Measurements from ENCODE around the gene CACNA1B.
"Not testable (repeated sequence)": the region's sequence is repeated elsewhere in the genome, so short reads cannot be mapped to it uniquely, and the experiment has no call there.

Gene CACNA1B

DNA sequence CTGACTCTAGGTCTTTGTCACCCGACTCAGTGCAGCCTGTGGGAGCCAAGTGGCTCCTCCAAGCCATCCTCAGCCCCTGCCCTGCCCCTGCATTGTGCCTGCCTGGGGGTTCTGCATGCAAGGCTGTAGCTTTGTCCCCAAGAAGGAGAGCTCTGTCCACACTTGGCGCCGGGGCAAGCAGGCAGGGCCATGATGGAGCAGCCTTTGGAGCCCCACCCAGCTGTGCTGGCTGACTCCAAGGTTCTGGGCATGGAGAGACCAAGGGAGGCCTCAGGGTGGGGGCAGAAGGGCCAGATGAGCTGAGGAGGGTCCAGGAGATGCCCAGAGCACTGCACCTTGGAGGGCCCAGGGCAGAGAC, 226.2 kb downstream of the CACNA1B start:
- H3K4me3 ChIP-seq (ENCODE audit: low read length), result no peak overlapping the region
- H3K27me3 ChIP-seq (replicated peaks; ENCODE audit: control insufficient read depth, insufficient read depth, low read length), result peaks cover 11% of the 10 kb centered on the region
- no peaks in the 10 kb centered on the region for H3K4me1 ChIP-seq (ENCODE audit: control insufficient read depth, insufficient read depth, low read length)
- no peaks in the 10 kb centered on the region for H3K9me3 ChIP-seq (ENCODE audit: control insufficient read depth, low read length)
- no peak for DNase-seq (ENCODE audit: low read depth)
- no peaks in the 10 kb centered on the region for H3K36me3 ChIP-seq (ENCODE audit: control insufficient read depth, insufficient read depth, low read length, severe bottlenecking)
- no peak overlapping the region for H3K9ac ChIP-seq (ENCODE audit: low read length)

DNA sequence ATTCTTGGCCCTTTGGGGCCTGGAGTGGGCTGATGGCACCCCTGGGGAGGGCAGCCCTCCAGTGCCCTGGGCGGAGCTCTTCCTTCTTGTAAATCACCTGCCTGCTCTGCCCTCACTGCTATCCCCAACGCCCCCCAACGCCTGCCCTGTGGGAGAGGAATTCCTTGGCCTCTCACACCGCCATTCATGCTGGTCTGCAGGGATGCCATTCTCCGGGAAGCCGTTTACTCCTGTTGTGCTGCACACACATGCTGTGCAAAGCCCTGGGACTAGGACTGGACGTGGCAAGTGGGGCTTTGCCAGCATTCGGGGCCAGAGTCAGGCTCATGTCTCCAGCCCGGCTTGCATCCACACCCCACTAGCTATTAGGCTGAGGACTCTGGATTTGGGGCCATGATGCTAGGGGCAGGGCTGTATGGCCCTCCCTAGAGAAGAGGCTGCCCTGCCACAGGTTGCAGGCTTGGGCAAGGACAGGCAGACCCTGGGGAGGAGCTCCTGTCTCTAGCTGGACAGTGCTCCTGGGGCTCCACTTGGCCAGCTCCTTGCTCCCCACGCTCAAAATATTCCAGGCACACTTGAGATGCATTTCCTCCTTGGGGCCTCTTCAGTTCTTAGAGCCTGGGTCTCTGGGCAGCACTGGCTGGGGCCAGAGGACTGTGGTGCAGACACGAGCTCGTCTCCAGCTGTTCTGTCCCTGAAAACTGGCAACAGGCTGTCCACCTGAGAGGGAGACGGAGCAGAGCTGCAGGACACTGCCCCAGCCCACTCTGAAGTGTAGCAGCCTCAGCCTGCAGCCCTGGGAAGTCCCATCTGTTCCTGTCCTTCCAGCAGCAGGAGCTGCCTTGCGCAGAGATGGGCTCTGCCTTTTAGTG, 226.9 kb downstream of the CACNA1B start:
- H3K9me3 ChIP-seq (ENCODE audit: control insufficient read depth, low read length), result no peaks in the 10 kb centered on the region
- no peak for DNase-seq (ENCODE audit: low read depth)
- no peaks in the 10 kb centered on the region for H3K4me1 ChIP-seq (ENCODE audit: control insufficient read depth, insufficient read depth, low read length)
- H3K4me3 ChIP-seq (ENCODE audit: low read length), result no peak overlapping the region
- no peaks in the 10 kb centered on the region for H3K36me3 ChIP-seq (ENCODE audit: control insufficient read depth, insufficient read depth, low read length, severe bottlenecking)
- H3K27me3 ChIP-seq (replicated peaks; ENCODE audit: control insufficient read depth, insufficient read depth, low read length), result peaks cover 11% of the 10 kb centered on the region
- no peak overlapping the region for H3K9ac ChIP-seq (ENCODE audit: low read length)

DNA sequence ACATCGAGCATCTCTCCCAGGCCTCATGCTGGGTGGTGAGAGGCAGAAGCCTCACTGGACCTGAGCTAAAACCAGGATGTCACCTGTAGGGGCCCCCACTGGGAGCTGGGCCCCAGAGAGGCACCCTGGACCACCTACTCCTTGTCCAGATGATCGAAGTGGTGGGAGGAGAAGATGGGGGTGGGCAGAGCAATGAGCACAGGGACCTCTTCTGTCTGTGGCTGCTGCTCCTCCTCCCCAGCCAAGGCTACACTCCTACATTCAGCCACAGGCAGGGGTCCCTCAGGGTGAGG, 227.5 kb downstream of the CACNA1B start:
- no peaks in the 10 kb centered on the region for H3K4me1 ChIP-seq (ENCODE audit: control insufficient read depth, insufficient read depth, low read length)
- H3K9me3 ChIP-seq (ENCODE audit: control insufficient read depth, low read length), result no peaks in the 10 kb centered on the region
- no peak for DNase-seq (ENCODE audit: low read depth)

GRCh38 chr9:138105561-138106505, 228.3 kb downstream of the CACNA1B start:
- Histone ChIP-seq H3K4me3 (ENCODE audit: low read length) (no peak overlapping the region), H3K27me3 (replicated peaks; ENCODE audit: control insufficient read depth, insufficient read depth, low read length) (peaks cover 11% of the 10 kb centered on the region), H3K36me3 (ENCODE audit: control insufficient read depth, insufficient read depth, low read length, severe bottlenecking) (no peaks in the 10 kb centered on the region), H3K9ac (ENCODE audit: low read length) (no peak overlapping the region), H3K4me1 (ENCODE audit: control insufficient read depth, insufficient read depth, low read length) (no peaks in the 10 kb centered on the region), H3K9me3 (ENCODE audit: control insufficient read depth, low read length) (no peaks in the 10 kb centered on the region)
- no peak for DNase-seq (ENCODE audit: low read depth)

More for the DNA sequence above, 227.5 kb downstream of the CACNA1B start:
- Histone ChIP-seq H3K4me3 (ENCODE audit: low read length) (no peak overlapping the region), H3K9ac (ENCODE audit: low read length) (no peak overlapping the region), H3K27me3 (replicated peaks; ENCODE audit: control insufficient read depth, insufficient read depth, low read length) (peaks cover 11% of the 10 kb centered on the region), H3K36me3 (ENCODE audit: control insufficient read depth, insufficient read depth, low read length, severe bottlenecking) (no peaks in the 10 kb centered on the region)

DNA sequence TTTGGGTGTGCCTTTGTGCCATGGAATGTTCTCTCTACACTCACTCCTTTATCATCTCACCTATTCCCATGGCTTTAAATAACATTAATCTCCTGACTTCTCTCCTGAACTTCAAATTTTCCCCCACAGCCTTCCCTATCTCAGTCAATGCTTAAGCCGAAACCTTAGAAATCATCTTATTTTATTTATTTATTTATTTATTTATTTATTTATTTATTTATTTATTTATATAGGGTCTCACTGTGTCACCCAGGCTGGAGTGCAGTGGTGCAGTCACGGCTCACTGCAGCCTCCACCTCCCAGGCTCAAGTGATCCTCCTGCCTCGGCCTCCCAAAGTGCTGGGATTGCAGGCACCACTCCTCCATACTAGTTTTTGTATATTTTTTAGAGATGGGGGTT, 229.5 kb downstream of the CACNA1B start:
- not testable (repeated sequence) for H3K4me1 ChIP-seq (ENCODE audit: control insufficient read depth, insufficient read depth, low read length); H3K4me3 ChIP-seq (ENCODE audit: low read length); H3K9ac ChIP-seq (ENCODE audit: low read length); H3K9me3 ChIP-seq (ENCODE audit: control insufficient read depth, low read length); DNase-seq (ENCODE audit: low read depth); H3K36me3 ChIP-seq (ENCODE audit: control insufficient read depth, insufficient read depth, low read length, severe bottlenecking); H3K27me3 ChIP-seq (replicated peaks; ENCODE audit: control insufficient read depth, insufficient read depth, low read length)

DNA sequence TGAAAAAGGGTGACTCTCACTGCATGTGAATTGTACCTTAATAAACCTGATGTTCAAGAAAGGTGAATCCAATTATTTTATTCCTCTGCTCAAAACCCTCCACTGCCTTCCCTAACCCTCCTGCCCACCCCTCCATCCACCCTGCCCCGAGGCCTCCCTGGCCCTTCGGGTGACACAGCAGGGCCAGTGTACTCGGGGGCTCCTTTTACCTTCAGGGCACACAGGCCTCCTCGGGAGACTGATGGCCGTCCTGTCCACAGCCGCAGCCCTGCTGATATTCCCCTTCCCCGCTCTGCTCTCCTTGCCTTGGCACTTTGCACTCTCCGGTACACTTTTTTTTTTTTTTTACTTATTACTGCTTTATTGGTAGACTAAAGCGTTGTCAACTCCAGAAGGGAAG, 234.0 kb downstream of the CACNA1B start:
- H3K9me3 ChIP-seq (ENCODE audit: control insufficient read depth, low read length), result no peaks in the 10 kb centered on the region
- no peak for DNase-seq (ENCODE audit: low read depth)

GRCh38 chr9:138112090-138112748, 234.6 kb downstream of the CACNA1B start:
- Histone ChIP-seq H3K4me1 (ENCODE audit: control insufficient read depth, insufficient read depth, low read length) (no peaks in the 10 kb centered on the region), H3K36me3 (ENCODE audit: control insufficient read depth, insufficient read depth, low read length, severe bottlenecking) (no peaks in the 10 kb centered on the region), H3K27me3 (replicated peaks; ENCODE audit: control insufficient read depth, insufficient read depth, low read length) (peaks cover 18% of the 10 kb centered on the region), H3K9ac (ENCODE audit: low read length) (no peak overlapping the region), H3K9me3 (ENCODE audit: control insufficient read depth, low read length) (no peaks in the 10 kb centered on the region), H3K4me3 (ENCODE audit: low read length) (no peak overlapping the region)
- DNase-seq (ENCODE audit: low read depth), result no peak

More for the DNA sequence above, 234.0 kb downstream of the CACNA1B start:
- H3K36me3 ChIP-seq (ENCODE audit: control insufficient read depth, insufficient read depth, low read length, severe bottlenecking), result no peaks in the 10 kb centered on the region
- H3K27me3 ChIP-seq (replicated peaks; ENCODE audit: control insufficient read depth, insufficient read depth, low read length), result peaks cover 18% of the 10 kb centered on the region
- H3K9ac ChIP-seq (ENCODE audit: low read length), result no peak overlapping the region
- no peaks in the 10 kb centered on the region for H3K4me1 ChIP-seq (ENCODE audit: control insufficient read depth, insufficient read depth, low read length)
- no peak overlapping the region for H3K4me3 ChIP-seq (ENCODE audit: low read length)

GRCh38 chr9:138112791-138113600, 235.4 kb downstream of the CACNA1B start:
- DNase-seq (ENCODE audit: low read depth), result no peak

DNA sequence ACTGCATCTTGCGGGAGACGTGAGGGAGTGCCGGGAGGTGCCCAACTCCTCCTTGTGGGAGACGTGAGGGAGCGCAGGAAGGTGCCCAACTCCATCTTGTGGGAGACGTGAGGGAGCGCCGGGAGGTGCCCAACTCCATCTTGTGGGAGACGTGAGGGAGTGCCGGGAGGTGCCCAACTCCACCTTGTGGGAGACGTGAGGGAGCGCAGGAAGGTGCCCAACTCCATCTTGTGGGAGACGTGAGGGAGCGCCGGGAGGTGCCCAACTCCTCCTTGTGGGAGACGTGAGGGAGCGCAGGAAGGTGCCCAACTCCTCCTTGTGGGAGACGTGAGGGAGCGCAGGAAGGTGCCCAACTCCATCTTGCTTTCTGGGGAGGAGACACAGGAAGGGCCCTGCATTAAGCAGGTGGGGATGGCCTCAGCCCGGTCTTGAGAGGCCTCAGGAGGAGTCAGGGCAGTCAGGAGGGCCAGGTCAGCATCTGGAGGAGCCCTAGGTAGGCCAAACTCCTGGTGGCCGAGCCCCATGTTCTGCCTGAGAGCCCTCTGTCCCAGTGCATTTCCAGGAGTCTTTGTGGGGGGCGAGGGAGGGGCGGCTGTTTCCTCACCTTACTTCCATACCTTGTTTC, 236.2 kb downstream of the CACNA1B start:
- not testable (repeated sequence) for H3K9ac ChIP-seq (ENCODE audit: low read length); H3K9me3 ChIP-seq (ENCODE audit: control insufficient read depth, low read length); DNase-seq (ENCODE audit: low read depth); H3K4me1 ChIP-seq (ENCODE audit: control insufficient read depth, insufficient read depth, low read length); H3K36me3 ChIP-seq (ENCODE audit: control insufficient read depth, insufficient read depth, low read length, severe bottlenecking); H3K4me3 ChIP-seq (ENCODE audit: low read length)
- peaks cover 21% of the 10 kb centered on the region for H3K27me3 ChIP-seq (replicated peaks; ENCODE audit: control insufficient read depth, insufficient read depth, low read length)

More at GRCh38 chr9:138112791-138113600, 235.4 kb downstream of the CACNA1B start:
- Histone ChIP-seq H3K36me3 (ENCODE audit: control insufficient read depth, insufficient read depth, low read length, severe bottlenecking) (no peaks in the 10 kb centered on the region), H3K9me3 (ENCODE audit: control insufficient read depth, low read length) (no peaks in the 10 kb centered on the region), H3K27me3 (replicated peaks; ENCODE audit: control insufficient read depth, insufficient read depth, low read length) (peaks cover 21% of the 10 kb centered on the region), H3K4me3 (ENCODE audit: low read length) (no peak overlapping the region), H3K4me1 (ENCODE audit: control insufficient read depth, insufficient read depth, low read length) (no peaks in the 10 kb centered on the region), H3K9ac (ENCODE audit: low read length) (no peak overlapping the region)

GRCh38 chr9:138114501-138115245, 237.1 kb downstream of the CACNA1B start:
- no peak for DNase-seq (ENCODE audit: low read depth)

More at GRCh38 chr9:138114501-138115245, 237.1 kb downstream of the CACNA1B start:
- no peak overlapping the region for H3K9ac ChIP-seq (ENCODE audit: low read length)
- H3K4me3 ChIP-seq (ENCODE audit: low read length), result no peak overlapping the region
- H3K36me3 ChIP-seq (ENCODE audit: control insufficient read depth, insufficient read depth, low read length, severe bottlenecking), result no peaks in the 10 kb centered on the region
- H3K9me3 ChIP-seq (ENCODE audit: control insufficient read depth, low read length), result no peaks in the 10 kb centered on the region
- no peaks in the 10 kb centered on the region for H3K4me1 ChIP-seq (ENCODE audit: control insufficient read depth, insufficient read depth, low read length)
- H3K27me3 ChIP-seq (replicated peaks; ENCODE audit: control insufficient read depth, insufficient read depth, low read length), result peaks cover 21% of the 10 kb centered on the region
